ENCODE measurements around the gene HSDL2. TPM values are rescaled to one million over a fixed set of nuclear protein-coding genes. Genes with fewer than 3 reads are reported as not detected.
A peak's percentile ranks its signal among the peaks of the same experiment; 100 is the strongest.

HSDL2 gene
- total and polyA plus RNA-seq, 5 donors from 2014 or later, result 15.3 to 30.4 (median 19.7) TPM

DNA sequence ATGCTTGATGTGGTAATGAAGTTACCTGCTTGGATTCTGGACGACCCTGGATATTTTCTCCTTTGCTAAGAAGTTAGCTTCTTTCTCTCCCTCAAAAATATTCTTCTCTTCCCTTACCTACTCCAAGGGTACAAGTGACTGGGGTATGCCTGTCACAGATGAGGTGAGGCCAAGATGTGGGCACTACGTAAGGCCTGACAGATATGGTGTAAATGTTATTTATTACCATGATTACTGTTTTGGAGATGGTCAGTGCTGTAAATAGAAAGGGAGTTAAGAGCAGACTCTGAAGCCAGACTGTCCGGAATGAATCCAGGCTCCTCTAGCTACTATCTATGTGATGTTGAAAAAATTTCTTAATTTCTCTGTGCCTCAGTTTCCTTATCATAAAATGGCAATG, 105.7 kb downstream of the HSDL2 start:
- Mint-ChIP-seq H3K9me3 (peaks cover 0 to 1% (median 0%) of the 10 kb centered on the region in 7 donors), H3K36me3 (no peaks in the 10 kb centered on the region), H3K4me1 (peaks cover 10 to 30% (median 22%) of the 10 kb centered on the region in 4 donors), H3K27me3 (no peaks in the 10 kb centered on the region), H3K4me3 (peak overlapping the region; percentile 93 to 98 (median 97)), H3K27ac (peak overlapping the region in 2 of 3 donors; percentile 83 to 88)
- Histone ChIP-seq H3K27me3 (ENCODE audit: control insufficient read depth, insufficient read depth, low read length) (no peaks in the 10 kb centered on the region), H3K9me3 (ENCODE audit: control insufficient read depth in 2 of 2, low read length in 2 of 2) (no peaks in the 10 kb centered on the region), H3K4me3 (ENCODE audit: low read depth, low read length) (peak overlapping the region; percentile 82), H3K27ac (ENCODE audit: insufficient read depth, low read length, poor library complexity, severe bottlenecking) (peak overlapping the region; percentile 65), H3K4me1 (ENCODE audit: control insufficient read depth, insufficient read depth, low read length, poor library complexity, severe bottlenecking) (peaks cover 15% of the 10 kb centered on the region), H3K36me3 (ENCODE audit: control insufficient read depth, insufficient read depth, low read length) (no peaks in the 10 kb centered on the region)
- ATAC-seq (ENCODE audit: low read depth in 2 of 2) (no peak), DNase-seq (no peak)

DNA sequence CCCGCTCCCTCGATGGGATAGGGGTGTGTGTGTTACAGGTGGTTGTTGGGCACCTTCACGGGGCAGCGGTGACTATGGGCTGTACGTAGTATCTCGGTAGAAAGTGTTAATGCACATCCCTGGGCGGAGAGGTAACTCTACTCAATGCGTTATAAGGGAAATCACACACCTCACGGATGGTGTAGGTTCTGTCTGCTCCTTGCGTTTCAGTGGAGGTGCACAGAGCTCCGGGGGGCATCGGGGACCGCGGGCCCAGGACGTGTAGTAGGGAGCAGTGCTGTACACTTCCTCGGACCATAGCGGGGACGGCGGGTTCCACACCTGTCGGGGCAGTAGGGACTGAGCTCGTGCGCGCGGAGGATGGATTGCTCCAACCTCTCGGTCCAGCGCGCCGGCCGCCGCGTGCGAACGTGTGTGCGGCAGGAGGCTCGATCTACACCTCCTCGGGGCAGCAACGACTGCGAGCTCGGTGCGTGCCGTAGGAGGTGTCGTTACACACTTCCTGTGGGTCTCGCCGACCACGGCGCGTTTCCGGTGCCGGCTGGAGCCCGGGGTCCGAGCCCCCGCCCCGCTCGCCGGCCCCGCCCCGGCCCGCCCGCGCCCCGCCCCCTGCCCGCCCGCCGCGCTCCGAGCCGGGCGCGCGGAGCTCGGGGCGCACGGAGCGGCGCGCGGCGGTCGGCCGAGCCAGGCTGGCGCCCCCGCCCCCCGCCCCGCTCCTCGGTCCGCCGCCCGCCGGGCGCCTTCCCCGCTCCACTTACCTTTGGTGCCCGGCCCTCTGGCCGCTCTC, 106.5 kb downstream of the HSDL2 start, which contains the start of gene KIAA1958:
TSS of gene KIAA1958 (plus strand) at position 607 of the 787 bp plus-strand sequence. CDS start 87,254 bp downstream, outside the sequence.
- H3K27ac Mint-ChIP-seq, result peak within 1 kb of the TSS; percentile 88 to 96 (median 90)
- H3K9me3 Mint-ChIP-seq, result no peaks in the 10 kb centered on the region
- H3K4me1 Mint-ChIP-seq, result peaks cover 10 to 32% (median 22%) of the 10 kb centered on the region in 4 donors
- H3K4me1 ChIP-seq (ENCODE audit: control insufficient read depth, insufficient read depth, low read length, poor library complexity, severe bottlenecking), result peaks cover 15% of the 10 kb centered on the region
- H3K4me3 ChIP-seq (ENCODE audit: low read depth, low read length), result peak within 1 kb of the TSS; percentile 82
- H3K27me3 Mint-ChIP-seq, result no peaks in the 10 kb centered on the region
- H3K36me3 Mint-ChIP-seq, result no peaks in the 10 kb centered on the region
- peak within 1 kb of the TSS; percentile 65 for H3K27ac ChIP-seq (ENCODE audit: insufficient read depth, low read length, poor library complexity, severe bottlenecking)
- DNase-seq (peak; percentile 70 to 91 (median 75)), ATAC-seq (ENCODE audit: low read depth in 2 of 2) (peak; percentile 91)
- peak within 1 kb of the TSS; percentile 96 to 98 (median 97) for H3K4me3 Mint-ChIP-seq
- H3K27me3 ChIP-seq (ENCODE audit: control insufficient read depth, insufficient read depth, low read length), result no peaks in the 10 kb centered on the region
- no peaks in the 10 kb centered on the region for H3K36me3 ChIP-seq (ENCODE audit: control insufficient read depth, insufficient read depth, low read length)
- H3K9me3 ChIP-seq (ENCODE audit: control insufficient read depth in 2 of 2, low read length in 2 of 2), result no peaks in the 10 kb centered on the region

DNA sequence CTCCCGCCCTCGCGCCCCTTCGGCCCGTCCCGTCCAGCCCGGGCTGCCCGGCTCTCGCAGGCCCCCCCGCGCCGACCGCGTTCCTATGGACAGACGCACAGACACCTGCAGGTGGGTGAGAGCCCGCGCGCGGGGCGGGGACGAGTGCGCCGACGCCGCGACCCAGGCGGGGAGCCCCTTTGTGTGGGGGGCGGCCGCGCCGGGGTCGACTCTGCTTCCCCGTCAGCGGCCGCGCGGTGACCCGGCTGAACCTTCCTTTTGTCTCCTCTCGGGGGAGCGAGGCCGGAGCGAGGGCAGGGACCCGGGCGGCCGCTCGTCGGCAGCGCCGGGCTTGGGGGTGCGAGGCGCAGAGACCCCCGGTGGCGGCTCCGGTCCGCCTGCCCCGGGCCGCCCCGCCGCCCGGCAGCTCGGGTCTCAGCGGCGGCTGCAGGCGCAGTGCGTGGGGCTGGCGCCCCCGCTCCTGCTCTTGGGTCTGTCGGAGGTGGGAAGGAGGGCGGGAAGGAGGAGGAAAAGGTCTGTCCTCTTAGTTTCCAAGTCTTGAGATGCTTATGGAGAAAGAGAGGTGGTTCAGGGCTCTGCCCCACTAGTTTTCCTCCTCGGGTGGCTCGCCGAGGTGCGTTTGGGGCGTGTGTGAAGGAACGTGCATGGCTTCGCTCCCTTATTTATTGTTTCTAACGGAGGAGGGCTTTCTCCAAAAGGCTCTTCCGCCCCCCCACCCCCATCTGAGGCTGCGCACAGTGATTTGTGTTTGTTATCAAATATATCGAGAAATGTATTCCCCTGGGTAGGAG, 107.3 kb downstream of the HSDL2 start:
- H3K9me3 Mint-ChIP-seq, result no peaks in the 10 kb centered on the region
- no peaks in the 10 kb centered on the region for H3K36me3 ChIP-seq (ENCODE audit: control insufficient read depth, insufficient read depth, low read length)
- H3K27me3 Mint-ChIP-seq, result no peaks in the 10 kb centered on the region
- peaks cover 10 to 34% (median 23%) of the 10 kb centered on the region in 4 donors for H3K4me1 Mint-ChIP-seq
- no peaks in the 10 kb centered on the region for H3K9me3 ChIP-seq (ENCODE audit: control insufficient read depth in 2 of 2, low read length in 2 of 2)
- DNase-seq, result peak; percentile 39 to 61 (median 40)
- peaks cover under 1% of the 10 kb centered on the region for H3K36me3 Mint-ChIP-seq
- H3K4me3 ChIP-seq (ENCODE audit: low read depth, low read length), result peak overlapping the region; percentile 73
- no peaks in the 10 kb centered on the region for H3K27me3 ChIP-seq (ENCODE audit: control insufficient read depth, insufficient read depth, low read length)
- ATAC-seq (ENCODE audit: low read depth in 2 of 2), result peak in 1 of 2 donors; percentile 3
- H3K4me1 ChIP-seq (ENCODE audit: control insufficient read depth, insufficient read depth, low read length, poor library complexity, severe bottlenecking), result peaks cover 15% of the 10 kb centered on the region
- peak overlapping the region; percentile 83 to 92 (median 90) for H3K27ac Mint-ChIP-seq
- H3K27ac ChIP-seq (ENCODE audit: insufficient read depth, low read length, poor library complexity, severe bottlenecking), result peak overlapping the region; percentile 23
- peak overlapping the region; percentile 95 to 96 (median 95) for H3K4me3 Mint-ChIP-seq

DNA sequence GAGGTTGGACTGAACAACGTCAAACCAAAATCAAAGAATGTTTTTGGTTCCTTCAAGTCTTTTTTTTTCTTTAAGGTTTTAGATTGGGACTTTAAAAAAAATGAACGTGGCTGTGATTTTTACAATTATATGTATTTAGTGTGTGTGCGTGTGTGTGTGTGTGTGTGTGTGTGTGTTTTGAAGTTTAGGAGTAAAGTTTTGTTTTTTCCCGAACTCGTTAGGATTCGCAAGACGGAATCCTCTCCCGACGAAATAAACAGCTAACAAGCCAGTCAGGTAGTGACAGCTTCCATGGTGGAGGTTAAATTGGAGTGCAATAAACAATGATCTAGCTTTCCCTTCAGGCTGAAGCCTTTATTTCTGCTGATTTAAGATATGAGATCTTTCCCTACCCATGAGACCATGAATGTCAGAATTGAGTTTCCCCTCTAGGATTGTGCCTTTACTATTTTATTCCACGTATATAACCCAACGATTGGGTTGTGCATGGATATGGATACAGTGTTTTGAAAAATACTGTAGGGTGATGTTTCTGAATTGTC, 108.0 kb downstream of the HSDL2 start:
- no peak for ATAC-seq (ENCODE audit: low read depth in 2 of 2)

DNA sequence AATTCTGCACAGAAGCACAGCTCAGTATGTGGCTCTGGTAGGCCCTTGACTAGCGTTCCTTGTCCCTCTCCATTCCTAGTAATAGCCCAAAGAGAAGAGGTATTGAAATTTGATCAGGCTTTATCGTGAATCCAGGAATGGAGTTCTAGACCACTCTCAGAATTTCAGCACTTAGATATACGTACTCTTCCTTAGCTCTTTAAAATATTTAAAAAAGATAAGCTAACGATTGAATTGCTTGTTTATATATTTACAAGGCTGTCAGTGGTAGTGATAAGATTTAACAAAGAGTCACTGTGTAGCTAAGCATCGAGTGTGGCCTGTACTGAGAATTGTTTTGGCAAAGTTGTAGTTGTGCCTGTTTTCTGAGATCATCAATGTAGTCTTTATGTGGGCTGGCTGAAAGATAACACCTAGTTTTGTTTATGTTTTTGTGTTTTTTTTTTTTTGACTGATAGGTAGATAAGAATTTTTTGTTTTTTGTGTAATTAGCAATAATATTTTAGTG, 109.2 kb downstream of the HSDL2 start:
- Mint-ChIP-seq H3K4me3 (peak overlapping the region; percentile 27 to 66 (median 60)), H3K9me3 (peaks cover 0 to 9% (median 1%) of the 10 kb centered on the region in 7 donors), H3K36me3 (peaks cover 12% of the 10 kb centered on the region), H3K27me3 (no peaks in the 10 kb centered on the region), H3K4me1 (peaks cover 10 to 34% (median 24%) of the 10 kb centered on the region in 4 donors), H3K27ac (peak overlapping the region in 2 of 3 donors; percentile 53 to 83)
- no peaks in the 10 kb centered on the region for H3K36me3 ChIP-seq (ENCODE audit: control insufficient read depth, insufficient read depth, low read length)
- no peak overlapping the region for H3K4me3 ChIP-seq (ENCODE audit: low read depth, low read length)
- peaks cover 15% of the 10 kb centered on the region for H3K4me1 ChIP-seq (ENCODE audit: control insufficient read depth, insufficient read depth, low read length, poor library complexity, severe bottlenecking)
- peaks cover 6 to 7% of the 10 kb centered on the region in 2 experiments for H3K9me3 ChIP-seq (ENCODE audit: control insufficient read depth in 2 of 2, low read length in 2 of 2)
- H3K27ac ChIP-seq (ENCODE audit: insufficient read depth, low read length, poor library complexity, severe bottlenecking), result no peak overlapping the region
- DNase-seq, result no peak
- no peaks in the 10 kb centered on the region for H3K27me3 ChIP-seq (ENCODE audit: control insufficient read depth, insufficient read depth, low read length)
- ATAC-seq (ENCODE audit: low read depth in 2 of 2), result no peak

More for the DNA sequence above, 108.0 kb downstream of the HSDL2 start:
- Mint-ChIP-seq H3K27ac (peak overlapping the region; percentile 83 to 92 (median 90)), H3K27me3 (no peaks in the 10 kb centered on the region), H3K9me3 (no peaks in the 10 kb centered on the region), H3K4me1 (peaks cover 10 to 34% (median 24%) of the 10 kb centered on the region in 4 donors), H3K4me3 (peak overlapping the region; percentile 95 to 96 (median 95)), H3K36me3 (peaks cover 3% of the 10 kb centered on the region)
- Histone ChIP-seq H3K4me1 (ENCODE audit: control insufficient read depth, insufficient read depth, low read length, poor library complexity, severe bottlenecking) (peaks cover 15% of the 10 kb centered on the region), H3K36me3 (ENCODE audit: control insufficient read depth, insufficient read depth, low read length) (no peaks in the 10 kb centered on the region), H3K9me3 (ENCODE audit: control insufficient read depth in 2 of 2, low read length in 2 of 2) (no peaks in the 10 kb centered on the region), H3K4me3 (ENCODE audit: low read depth, low read length) (peak overlapping the region; percentile 73), H3K27ac (ENCODE audit: insufficient read depth, low read length, poor library complexity, severe bottlenecking) (no peak overlapping the region), H3K27me3 (ENCODE audit: control insufficient read depth, insufficient read depth, low read length) (no peaks in the 10 kb centered on the region)
- DNase-seq, result no peak

DNA sequence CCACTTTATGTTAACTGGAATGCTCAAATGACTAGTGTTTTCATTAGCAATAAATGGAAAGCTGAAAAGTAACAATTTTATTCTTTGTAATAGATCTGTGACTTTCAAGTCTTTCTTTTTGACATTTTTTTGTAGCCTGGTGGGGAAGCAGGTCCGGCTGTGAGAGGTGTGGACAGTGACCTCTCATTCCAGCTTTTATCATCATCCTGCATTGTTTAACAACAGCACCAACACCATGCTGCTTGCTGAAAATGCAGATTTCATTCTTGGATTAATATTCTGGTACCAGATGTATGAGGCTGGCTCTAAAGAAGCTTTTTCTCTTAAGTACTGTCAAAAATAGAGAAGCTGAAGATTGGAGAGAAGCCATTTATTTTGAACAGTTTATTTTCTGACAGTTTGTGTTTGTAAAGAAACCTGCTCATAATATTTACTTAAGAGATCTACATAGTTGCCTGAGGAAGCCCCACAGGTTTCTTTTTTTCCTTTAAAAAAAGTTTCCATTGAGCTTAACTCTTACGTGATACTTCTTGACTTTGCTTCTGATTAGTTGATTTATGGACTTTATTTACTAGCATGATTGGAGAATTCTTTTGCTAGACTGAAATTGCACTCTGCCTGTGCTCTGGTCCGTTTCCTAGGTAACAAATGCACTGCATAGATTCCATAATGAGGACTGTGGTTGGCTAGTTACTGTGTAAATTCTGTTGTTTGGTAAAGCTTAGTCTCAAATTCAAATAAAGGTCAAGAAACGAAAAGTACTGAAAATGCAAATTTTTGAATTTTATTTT, 110.2 kb downstream of the HSDL2 start:
- H3K27me3 Mint-ChIP-seq, result no peaks in the 10 kb centered on the region
- H3K9me3 Mint-ChIP-seq, result peaks cover 0 to 18% (median 6%) of the 10 kb centered on the region in 7 donors
- no peak overlapping the region for H3K4me3 ChIP-seq (ENCODE audit: low read depth, low read length)
- peaks cover 3% of the 10 kb centered on the region for H3K36me3 ChIP-seq (ENCODE audit: control insufficient read depth, insufficient read depth, low read length)
- peaks cover 10 to 33% (median 24%) of the 10 kb centered on the region in 4 donors for H3K4me1 Mint-ChIP-seq
- DNase-seq, result no peak
- peaks cover 9 to 13% of the 10 kb centered on the region in 2 experiments for H3K9me3 ChIP-seq (ENCODE audit: control insufficient read depth in 2 of 2, low read length in 2 of 2)
- H3K36me3 Mint-ChIP-seq, result peaks cover 18% of the 10 kb centered on the region
- H3K4me1 ChIP-seq (ENCODE audit: control insufficient read depth, insufficient read depth, low read length, poor library complexity, severe bottlenecking), result peaks cover 15% of the 10 kb centered on the region
- peak overlapping the region in 1 of 4 donors; percentile 37 for H3K4me3 Mint-ChIP-seq
- H3K27ac Mint-ChIP-seq, result peak overlapping the region in 2 of 3 donors; percentile 32 to 34
- H3K27me3 ChIP-seq (ENCODE audit: control insufficient read depth, insufficient read depth, low read length), result no peaks in the 10 kb centered on the region
- ATAC-seq (ENCODE audit: low read depth in 2 of 2), result no peak
- H3K27ac ChIP-seq (ENCODE audit: insufficient read depth, low read length, poor library complexity, severe bottlenecking), result no peak overlapping the region

All from CD4-positive, CD25-positive, alpha-beta regulatory T cell (primary cell).